Activated CD8-positive, alpha-beta memory T cell treated with anti-CD3 and anti-CD28 coated beads, Interleukin-2, amount 50 U/mL, for 48 hours (primary cell): ENCODE measurements around the gene FOXN4.

Experiments
- DNase-seq: peaks from one replicate; pipeline ENCODE4 v3.0.0-alpha.2; 2020

FOXN4 gene

GRCh38 chr12:109305547-109305946, 3.5 kb downstream of the FOXN4 start:
- no peak for DNase-seq

DNA sequence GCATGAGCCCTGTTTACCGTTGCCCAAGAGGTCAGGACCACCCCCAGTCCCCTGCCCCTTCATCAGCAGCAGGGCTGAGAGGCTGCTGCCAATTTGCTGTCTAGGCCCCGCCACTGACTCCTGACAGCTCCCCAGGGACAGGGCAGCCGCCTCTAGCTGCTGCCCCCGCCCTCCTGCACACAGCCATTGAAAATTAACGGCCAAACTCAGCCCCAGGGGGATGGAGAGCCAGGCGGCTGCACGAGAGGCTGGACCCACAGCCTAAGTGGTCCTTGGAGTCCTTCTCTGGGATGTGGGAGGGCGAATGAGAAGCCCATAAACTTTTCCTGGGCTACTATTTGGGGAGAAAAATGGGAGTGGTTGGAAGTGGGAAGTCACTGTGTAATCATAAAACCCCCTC, 4.6 kb downstream of the FOXN4 start:
- DNase-seq = no peak

- DNase-seq = no peak
Observed at GRCh38 chr12:109302770-109303169, 6.3 kb downstream of the FOXN4 start.

GRCh38 chr12:109302358-109302757, 6.7 kb downstream of the FOXN4 start:
- DNase-seq = no peak

GRCh38 chr12:109301643-109302168, 7.4 kb downstream of the FOXN4 start:
- DNase-seq = no peak

- DNase-seq = no peak
Observed at GRCh38 chr12:109299849-109300248, 9.2 kb downstream of the FOXN4 start.

DNA sequence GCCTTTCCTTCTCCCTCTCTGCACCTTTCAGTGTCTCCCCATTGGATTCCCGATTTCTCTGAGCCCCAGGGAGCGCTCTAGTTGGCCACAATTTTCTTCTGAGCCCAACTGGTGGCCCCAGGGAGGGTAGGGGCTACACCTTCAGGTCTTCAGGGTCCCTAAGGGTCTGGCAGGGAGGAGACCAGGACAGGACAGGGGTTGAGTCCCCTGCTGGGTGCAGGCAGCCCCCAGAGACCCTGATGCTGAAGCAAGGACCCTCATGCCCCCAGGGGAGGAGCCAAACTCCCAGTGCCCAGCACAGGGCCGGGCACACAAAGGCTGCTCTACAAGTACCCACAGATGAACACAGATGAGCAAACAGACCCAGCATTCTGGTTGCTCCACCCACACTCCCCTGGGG, 12.7 kb downstream of the FOXN4 start:
- no peak for DNase-seq

DNA sequence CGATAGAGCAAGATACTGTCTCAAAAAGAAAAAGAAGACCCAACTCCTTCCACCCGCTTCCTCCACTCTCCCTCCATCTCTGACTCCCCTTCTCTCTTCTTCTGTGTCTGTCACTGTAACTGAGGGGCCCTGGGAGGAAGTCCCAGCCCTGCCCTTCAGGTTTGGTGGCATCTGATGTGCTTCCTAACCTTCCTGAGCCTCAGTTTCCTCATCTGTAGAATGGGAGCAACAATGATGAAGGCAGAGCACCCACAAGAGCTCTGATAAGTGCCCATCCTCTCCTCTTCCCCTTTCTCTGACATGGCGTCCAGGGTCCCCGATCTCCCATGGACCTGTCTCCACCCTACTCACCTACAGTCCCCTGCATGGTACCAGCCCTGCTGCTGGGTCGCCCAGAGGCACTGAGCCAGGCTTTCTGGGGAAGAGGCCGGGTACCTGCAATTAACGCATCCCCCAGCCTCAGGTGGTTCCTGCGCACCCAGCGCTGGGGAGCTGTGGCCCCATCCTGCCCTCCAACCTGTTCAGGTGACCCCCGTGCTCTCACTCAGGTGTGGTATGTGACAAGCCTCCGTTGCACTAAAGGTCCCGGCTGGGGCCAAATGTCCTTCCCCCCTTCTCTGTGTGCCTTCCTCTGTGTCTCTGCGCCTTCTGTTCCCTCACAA, 13.2 kb downstream of the FOXN4 start:
- no peak for DNase-seq

GRCh38 chr12:109294286-109294796, 14.7 kb downstream of the FOXN4 start:
- no peak for DNase-seq

- DNase-seq = no peak
Observed at GRCh38 chr12:109293106-109293505, 16.0 kb downstream of the FOXN4 start.

DNA sequence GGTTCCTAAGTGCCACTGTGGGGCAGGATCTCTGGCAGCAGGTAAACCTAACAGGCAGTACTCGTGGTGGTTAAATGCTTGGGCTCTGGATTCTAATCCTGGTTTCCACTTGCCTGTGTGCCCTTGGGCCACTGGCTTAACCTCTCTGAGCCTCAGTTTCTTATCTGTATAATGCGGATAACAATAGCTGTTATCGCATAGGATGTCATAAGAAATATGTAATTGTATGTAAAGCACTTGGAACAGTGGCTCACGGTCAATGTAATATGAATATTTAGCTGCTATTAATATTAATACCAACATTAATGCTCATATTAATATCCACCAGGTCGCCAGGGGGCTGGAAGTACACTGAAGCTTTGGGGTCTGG, 16.8 kb downstream of the FOXN4 start:
- DNase-seq = no peak

- no peak for DNase-seq
Observed at GRCh38 chr12:109291521-109292341, 17.4 kb downstream of the FOXN4 start.

- DNase-seq = no peak
Observed at GRCh38 chr12:109291117-109291516, 18.0 kb downstream of the FOXN4 start.

DNA sequence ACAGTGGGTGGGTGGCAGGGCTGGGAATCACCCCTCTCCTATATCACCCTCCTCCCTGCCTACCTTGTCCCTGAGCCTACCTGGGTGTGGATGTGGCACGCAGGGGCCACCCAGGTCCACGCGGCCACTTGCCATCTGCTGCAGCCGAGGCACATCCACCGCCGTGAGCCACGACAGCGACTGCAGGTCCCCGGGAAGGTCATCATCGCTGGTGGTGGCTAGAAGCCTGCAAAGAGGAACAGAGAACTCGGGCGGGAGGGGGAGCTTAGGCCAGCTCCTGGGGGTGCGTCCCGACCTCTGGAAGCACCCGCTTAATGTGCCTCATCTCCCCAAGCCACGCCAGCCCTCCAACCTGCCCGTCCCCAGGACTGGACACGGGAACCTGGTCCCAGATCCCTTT, 19.0 kb downstream of the FOXN4 start:
- DNase-seq = no peak

- no peak for DNase-seq
Observed at GRCh38 chr12:109289551-109289950, 19.5 kb downstream of the FOXN4 start.

- DNase-seq = no peak
Observed at GRCh38 chr12:109289004-109289403, 20.1 kb downstream of the FOXN4 start.

GRCh38 chr12:109288571-109288970, 20.5 kb downstream of the FOXN4 start:
- no peak for DNase-seq

DNA sequence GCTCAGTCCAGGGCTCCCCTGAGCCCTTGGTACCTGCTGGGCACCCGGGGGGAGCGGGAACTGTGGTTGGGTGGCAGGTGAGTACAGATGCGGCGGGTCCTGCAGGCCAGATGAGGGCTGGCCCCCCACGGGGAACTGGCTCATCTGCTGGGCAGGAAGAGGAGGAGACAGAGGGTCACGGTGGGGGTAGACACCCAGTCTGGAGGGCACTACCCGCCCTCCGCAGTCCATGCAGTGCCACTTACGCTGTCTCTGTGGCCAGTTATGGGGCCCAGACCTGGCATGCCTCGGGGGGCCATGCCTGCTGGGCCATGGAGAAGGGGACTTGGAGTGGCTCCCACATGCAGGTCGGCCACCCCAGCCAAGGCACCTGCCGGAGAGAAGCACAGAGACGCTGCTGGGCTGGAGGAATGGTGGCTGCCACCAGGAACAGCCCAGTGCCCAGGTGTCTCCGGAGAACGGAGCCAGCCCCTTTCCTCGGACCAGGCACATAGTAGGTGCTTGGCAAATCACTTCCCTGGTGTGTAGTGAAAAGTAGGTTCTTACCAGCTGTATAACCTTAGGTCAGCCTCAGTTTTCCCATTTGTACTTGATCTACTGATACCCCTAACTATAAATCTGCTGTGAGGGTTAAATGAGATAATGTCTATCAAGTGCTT, 21.1 kb downstream of the FOXN4 start:
- DNase-seq = no peak

GRCh38 chr12:109287181-109287580, 21.9 kb downstream of the FOXN4 start:
- no peak for DNase-seq

DNA sequence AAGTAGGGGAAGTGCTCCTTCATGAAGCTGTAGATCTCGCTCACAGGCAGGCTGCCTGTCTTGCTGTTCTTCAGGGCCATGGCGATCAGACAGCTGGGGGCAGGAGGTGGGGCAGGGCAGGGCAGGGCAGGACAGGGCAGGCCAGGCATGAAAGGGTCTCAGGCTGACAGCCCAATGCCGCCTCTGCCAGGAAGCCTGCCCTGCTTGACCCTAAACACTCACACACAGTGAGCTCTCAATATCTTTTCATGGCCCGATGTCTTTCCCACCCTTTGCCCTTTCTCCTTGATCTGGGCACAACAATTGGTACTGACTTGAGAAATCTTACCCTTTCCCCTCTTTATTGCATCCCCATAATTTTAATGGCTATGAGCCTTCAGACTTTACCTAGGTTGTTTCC, 22.4 kb downstream of the FOXN4 start:
- DNase-seq = no peak

- no peak for DNase-seq
Observed at GRCh38 chr12:109286252-109286651, 22.8 kb downstream of the FOXN4 start.

DNA sequence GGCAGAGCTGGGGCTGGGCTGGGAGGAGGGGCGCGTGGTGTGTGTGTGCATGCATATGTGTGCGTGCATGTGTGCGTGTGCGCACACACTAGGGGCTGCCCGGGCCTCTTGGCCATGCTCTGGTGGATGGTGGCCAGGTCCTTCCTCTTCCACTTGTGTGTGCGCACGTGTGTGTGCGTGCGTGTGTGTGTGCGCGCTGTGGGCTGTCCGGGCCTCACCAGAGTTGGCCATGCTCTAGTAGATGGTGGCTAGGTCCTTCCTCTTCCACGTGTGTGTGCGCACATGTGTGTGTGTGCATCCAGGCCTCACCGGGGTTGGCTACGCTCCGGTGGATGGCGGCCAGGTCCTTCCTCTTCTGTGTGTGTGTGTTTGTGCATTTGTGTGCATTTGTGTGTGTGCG, 24.7 kb downstream of the FOXN4 start:
- no peak for DNase-seq

- DNase-seq = no peak
Observed at GRCh38 chr12:109281452-109281851, 27.6 kb downstream of the FOXN4 start.

DNA sequence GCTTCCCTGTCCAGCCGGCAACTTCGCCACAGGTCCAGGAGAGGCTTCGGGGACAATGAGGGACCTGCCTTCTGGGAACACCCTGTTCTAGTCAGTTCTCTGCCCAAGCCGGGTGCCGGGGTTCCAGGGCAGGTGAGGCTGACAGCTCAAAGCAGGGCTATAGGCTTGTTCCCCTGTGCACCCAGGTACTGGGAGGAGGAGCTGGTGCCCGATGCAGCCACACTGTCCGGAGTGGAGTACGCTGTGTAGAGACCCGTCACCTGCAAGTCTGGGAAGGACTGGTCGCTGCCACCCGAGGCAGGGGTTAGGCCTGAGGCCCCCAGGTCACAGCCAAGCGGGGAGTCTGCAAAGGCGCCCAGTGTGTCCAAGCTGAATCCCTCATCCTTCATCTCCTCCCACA, 29.6 kb downstream of the FOXN4 start:
- no peak for DNase-seq
